HEK293T (cell line): ENCODE results near the gene HOXD9.

Experiments
- CTCF ChIA-PET: fragments of 350-600 bp; formaldehyde crosslinking; extraction: SDS; loops from one replicate; lab custom pipeline; 2021; ENCODE audit warnings: antibody characterized with exemption, inconsistent platforms; lab: Yijun Ruan, JAX
- POLR2A ChIA-PET: fragments of 350-600 bp; formaldehyde crosslinking; extraction: SDS; loops from one replicate; lab custom pipeline; 2020; ENCODE audit warnings: antibody characterized with exemption, inconsistent platforms; lab: Yijun Ruan, JAX
- DNase-seq: peaks from one replicate; pipeline ENCODE4 v3.0.0; 2012; ENCODE audit warnings: mixed read lengths; ENCODE audit errors: extremely low spot score
- ARNT ChIP-seq: fragments of 450-650 bp; IDR thresholded peaks from 2 replicates; pipeline ENCODE4 v1.6.1; 2017; ENCODE audit warnings: mild to moderate bottlenecking
- BHLHE40 ChIP-seq: fragments of 450-650 bp; IDR thresholded peaks from 2 replicates; pipeline ENCODE4 v1.6.1; 2016; ENCODE audit warnings: mild to moderate bottlenecking, moderate library complexity, borderline replicate concordance
- CTBP1 ChIP-seq: fragments of 450-650 bp; IDR thresholded peaks from 2 replicates; pipeline ENCODE4 v1.6.1; 2016; ENCODE audit warnings: borderline replicate concordance
- ELF4 ChIP-seq: fragments of 450-650 bp; IDR thresholded peaks from 2 replicates; pipeline ENCODE4 v1.6.1; 2017; ENCODE audit warnings: antibody characterized with exemption
- FOXA1 ChIP-seq: fragments of 450-650 bp; IDR thresholded peaks from 2 replicates; pipeline ENCODE4 v1.6.1; 2016; ENCODE audit warnings: mild to moderate bottlenecking
- FOXK2 ChIP-seq: fragments of 450-650 bp; IDR thresholded peaks from 2 replicates; pipeline ENCODE4 v1.6.1; 2016; ENCODE audit warnings: mild to moderate bottlenecking
- FOXM1 ChIP-seq: fragments of 450-650 bp; IDR thresholded peaks from 2 replicates; pipeline ENCODE4 v1.6.1; 2017; ENCODE audit warnings: mild to moderate bottlenecking, borderline replicate concordance
- HDGF ChIP-seq: fragments of 450-650 bp; IDR thresholded peaks from 2 replicates; pipeline ENCODE4 v1.6.1; 2017; ENCODE audit warnings: antibody characterized with exemption, borderline replicate concordance
- L3MBTL2 ChIP-seq: fragments of 450-650 bp; conservative IDR thresholded peaks from 2 replicates; pipeline ENCODE4 v1.6.1; 2016; ENCODE audit warnings: mild to moderate bottlenecking
- LEF1 ChIP-seq: fragments of 450-650 bp; IDR thresholded peaks from 2 replicates; pipeline ENCODE4 v1.6.1; 2017; ENCODE audit warnings: mild to moderate bottlenecking, borderline replicate concordance
- NFRKB ChIP-seq: fragments of 450-650 bp; IDR thresholded peaks from 2 replicates; pipeline ENCODE4 v1.6.1; 2016; ENCODE audit warnings: mild to moderate bottlenecking, moderate library complexity
- SP1 ChIP-seq: fragments of 450-650 bp; IDR thresholded peaks from 2 replicates; pipeline ENCODE4 v1.6.1; 2017
- SUZ12 ChIP-seq: fragments of 450-650 bp; IDR thresholded peaks from 2 replicates; pipeline ENCODE4 v1.6.1; 2016; ENCODE audit warnings: mild to moderate bottlenecking
- TARDBP ChIP-seq: fragments of 450-650 bp; IDR thresholded peaks from 2 replicates; pipeline ENCODE4 v1.6.1; 2016
- ZNF384 ChIP-seq: fragments of 450-650 bp; IDR thresholded peaks from 2 replicates; pipeline ENCODE4 v1.6.1; 2016
- TF ChIP-seq, protein P1 (sequence below): fragments of 450-650 bp; IDR thresholded peaks from 2 replicates; pipeline ENCODE4 v1.6.1; 2016

HOXD9 gene

GRCh38 chr2:176126929-176127773 lies 4.6 kb downstream of the HOXD9 start:
- TF ChIP-seq FOXK2: no peak
- TF ChIP-seq ZNF384: no peak
- no peak for TF ChIP-seq CTBP1
- no peak for TF ChIP-seq BHLHE40
- no peak for TF ChIP-seq ELF4
- TF ChIP-seq, protein P1, sequence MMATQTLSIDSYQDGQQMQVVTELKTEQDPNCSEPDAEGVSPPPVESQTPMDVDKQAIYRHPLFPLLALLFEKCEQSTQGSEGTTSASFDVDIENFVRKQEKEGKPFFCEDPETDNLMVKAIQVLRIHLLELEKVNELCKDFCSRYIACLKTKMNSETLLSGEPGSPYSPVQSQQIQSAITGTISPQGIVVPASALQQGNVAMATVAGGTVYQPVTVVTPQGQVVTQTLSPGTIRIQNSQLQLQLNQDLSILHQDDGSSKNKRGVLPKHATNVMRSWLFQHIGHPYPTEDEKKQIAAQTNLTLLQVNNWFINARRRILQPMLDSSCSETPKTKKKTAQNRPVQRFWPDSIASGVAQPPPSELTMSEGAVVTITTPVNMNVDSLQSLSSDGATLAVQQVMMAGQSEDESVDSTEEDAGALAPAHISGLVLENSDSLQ: no peak
- ChIA-PET CTCF (interaction anchor here (0.5 to 2.8 kb wide), 16 partner anchors 9 to 688 kb away, joined by 3 to 25 read pairs (median 4); no protein-coding TSS in a partner anchor), POLR2A (interaction anchor here (0.8 to 3.8 kb wide), 2 partner anchors 22 to 33 kb away, joined by 3 to 24 read pairs; no protein-coding TSS in a partner anchor)
- no peak for DNase-seq

DNA sequence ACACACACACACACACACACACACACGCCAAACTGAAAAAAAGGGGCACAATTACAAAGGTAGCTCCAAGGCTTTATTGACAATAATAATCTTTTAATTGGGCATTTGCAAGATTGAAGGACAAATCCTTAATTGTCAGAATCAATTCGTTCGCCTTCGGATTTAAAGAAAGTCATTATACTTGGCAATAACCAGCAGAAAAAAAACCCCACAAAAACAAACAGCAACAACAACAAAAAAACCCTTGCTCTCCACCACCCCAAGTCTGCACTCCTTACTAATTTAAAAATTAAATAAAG lies 5.2 kb downstream of the HOXD9 start:
- no peak for DNase-seq
- POLR2A ChIA-PET: interaction anchor here (3.8 kb wide), 1 partner anchor 22 kb away, joined by 24 read pairs; no protein-coding TSS in a partner anchor
- TF ChIP-seq ELF4 (no peak), LEF1 (no peak), FOXK2 (no peak), SP1 (no peak), SUZ12 (no peak), FOXA1 (no peak), ZNF384 (no peak), CTBP1 (no peak), ARNT (no peak), TARDBP (no peak), NFRKB (no peak), BHLHE40 (no peak), HDGF (no peak), L3MBTL2 (no peak), FOXM1 (no peak)
- TF ChIP-seq, protein P1: no peak
- CTCF ChIA-PET: interaction anchor here (0.5 to 2.1 kb wide), 9 partner anchors 9 to 526 kb away, joined by 3 to 11 read pairs (median 5); no protein-coding TSS in a partner anchor

DNA sequence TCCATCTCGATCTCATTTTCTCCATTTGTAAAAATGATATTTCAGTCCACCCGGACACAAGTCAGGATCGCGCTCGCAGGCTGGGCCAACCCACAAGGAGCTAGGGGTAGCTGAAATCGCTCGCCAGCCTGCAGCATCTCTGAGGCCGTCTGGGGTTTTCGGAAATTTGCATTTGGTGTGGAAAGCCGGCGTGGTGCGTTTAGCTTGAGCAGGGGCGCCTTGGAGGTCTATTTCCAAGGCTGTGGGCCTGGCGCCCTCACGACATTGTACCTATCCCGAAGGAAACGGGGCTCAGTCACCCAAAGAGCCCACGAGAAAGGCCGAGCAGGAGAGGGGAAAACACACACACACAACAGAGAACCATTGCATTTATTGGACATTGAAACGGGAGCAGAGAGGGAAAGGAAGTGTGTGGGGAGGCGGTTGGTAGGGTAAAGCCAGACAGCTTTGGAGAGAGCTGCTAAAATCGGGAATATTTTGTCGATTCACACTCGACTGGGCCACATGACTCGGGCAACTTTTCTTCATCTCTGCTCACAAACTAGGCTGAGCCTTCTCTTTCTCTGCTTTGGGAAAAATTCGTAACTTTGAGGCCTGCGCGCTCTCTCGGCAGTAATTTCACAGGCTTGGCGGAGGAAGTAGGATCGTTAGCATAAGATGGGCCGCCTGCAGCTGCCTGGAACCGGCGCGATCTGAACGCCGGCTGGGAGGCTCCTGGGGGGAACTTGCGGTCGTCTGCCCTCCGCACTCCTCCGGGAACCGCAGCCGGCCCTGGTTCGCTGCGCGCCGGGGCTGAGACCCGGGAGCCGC lies 5.9 kb downstream of the HOXD9 start:
- CTCF ChIA-PET: interaction anchor here (0.8 to 2.1 kb wide), 5 partner anchors 8 to 526 kb away, joined by 3 to 10 read pairs (median 5); no protein-coding TSS in a partner anchor
- TF ChIP-seq LEF1: no peak
- TF ChIP-seq SP1: no peak
- TF ChIP-seq TARDBP: no peak
- no peak for TF ChIP-seq SUZ12
- TF ChIP-seq ELF4: no peak
- TF ChIP-seq FOXK2: no peak
- TF ChIP-seq ARNT: no peak
- POLR2A ChIA-PET: interaction anchor here (3.8 to 5.4 kb wide), 2 partner anchors 23 kb away, joined by 24 to 35 read pairs; partner anchors contain the start of gene HOXD11
- DNase-seq: no peak

- ChIA-PET CTCF (no interaction called here), POLR2A (interaction anchor here (1.4 to 5.4 kb wide), 2 partner anchors 24 to 499 kb away, joined by 3 to 35 read pairs; partner anchors contain the start of gene HOXD11)
- TF ChIP-seq ZNF384 (no peak), HDGF (no peak), CTBP1 (peak; percentile 69), FOXK2 (no peak), SP1 (no peak), LEF1 (no peak), NFRKB (no peak), TARDBP (peak; percentile 83), SUZ12 (no peak), FOXA1 (no peak), BHLHE40 (no peak), ARNT (no peak), ELF4 (no peak), FOXM1 (no peak), L3MBTL2 (peak; percentile 83)
- TF ChIP-seq, protein P1: 0 out of 2 replicates have a peak, but pooled peaks have one; percentile 22
- no peak for DNase-seq
Observed at GRCh38 chr2:176128982-176129796, 6.7 kb downstream of the HOXD9 start, which contains the start of gene HOXD8. HOXD8 (plus strand) TSS chr2:176129705; CDS start chr2:176130367, 662 bp downstream.

DNA sequence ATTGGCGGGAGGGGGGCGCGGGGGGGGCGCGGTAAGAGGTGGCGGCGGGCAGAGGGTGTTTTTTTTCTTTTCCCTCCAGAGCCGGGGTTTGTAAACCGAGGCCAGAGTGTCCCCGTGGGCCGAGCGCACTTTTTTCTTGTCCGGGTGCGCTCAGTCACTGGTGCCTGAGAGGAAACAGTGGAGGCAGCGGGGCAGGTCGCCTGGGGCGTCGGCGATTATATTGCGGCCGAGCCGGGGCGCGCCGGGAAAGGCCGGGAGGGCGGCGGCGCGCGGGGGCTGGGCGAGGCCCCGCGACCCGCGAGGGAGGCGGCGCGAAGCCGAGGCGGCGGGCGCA lies 7.3 kb downstream of the HOXD9 start:
- ChIA-PET POLR2A (interaction anchor here (1.3 to 5.4 kb wide), 3 partner anchors 24 to 507 kb away, joined by 3 to 35 read pairs (median 5); partner anchors contain the start of gene HOXD11), CTCF (interaction anchor here (0.6 to 1.0 kb wide), 2 partner anchors 28 to 507 kb away, joined by 3 to 4 read pairs; no protein-coding TSS in a partner anchor)
- TF ChIP-seq SUZ12 (no peak), SP1 (no peak), FOXM1 (0 out of 2 replicates have a peak, but pooled peaks have one; percentile 48)
- no peak for DNase-seq
